ENCODE results near the gene RPS21.

The RPS21 gene

GRCh38 chr20:62392077-62392418 lies 5.1 kb downstream of the RPS21 start:
- ATAC-seq: no peak
- TF ChIP-seq SNAI2 (CRISPR knock-in tag; IDR thresholded peaks at IDR 0.05) (no peak), RARB (CRISPR knock-in tag; IDR thresholded peaks at IDR 0.05) (no peak), OSR1 (CRISPR knock-in tag; IDR thresholded peaks at IDR 0.05) (no peak), CSRNP3 (CRISPR knock-in tag; IDR thresholded peaks at IDR 0.05) (no peak), ZFP30 (CRISPR knock-in tag; IDR thresholded peaks at IDR 0.05) (no peak), TSHZ2 (CRISPR knock-in tag; IDR thresholded peaks at IDR 0.05) (no peak)

GRCh38 chr20:62392621-62393334 lies 5.9 kb downstream of the RPS21 start:
- TF ChIP-seq ZNF8 (CRISPR knock-in tag; IDR thresholded peaks at IDR 0.05): no peak
- no peak for TF ChIP-seq RARB (CRISPR knock-in tag; IDR thresholded peaks at IDR 0.05)
- TF ChIP-seq TSHZ2 (CRISPR knock-in tag; IDR thresholded peaks at IDR 0.05): no peak
- no peak for TF ChIP-seq SNAI2 (CRISPR knock-in tag; IDR thresholded peaks at IDR 0.05)
- no peak for TF ChIP-seq CSRNP3 (CRISPR knock-in tag; IDR thresholded peaks at IDR 0.05)
- TF ChIP-seq PATZ1 (CRISPR knock-in tag; IDR thresholded peaks at IDR 0.05; ENCODE audit: borderline replicate concordance): no peak
- no peak for TF ChIP-seq BACH2 (CRISPR knock-in tag; IDR thresholded peaks at IDR 0.05; ENCODE audit: borderline replicate concordance)
- no peak for TF ChIP-seq ISL1 (CRISPR knock-in tag; IDR thresholded peaks at IDR 0.05)
- TF ChIP-seq ARNTL (CRISPR knock-in tag; IDR thresholded peaks at IDR 0.05; ENCODE audit: borderline replicate concordance, low read depth): no peak
- TF ChIP-seq ESRRG (CRISPR knock-in tag; IDR thresholded peaks at IDR 0.05): no peak
- no peak for TF ChIP-seq GLIS3 (CRISPR knock-in tag; IDR thresholded peaks at IDR 0.05)
- no peak for TF ChIP-seq PPARA (CRISPR knock-in tag; IDR thresholded peaks at IDR 0.05; ENCODE audit: borderline replicate concordance)
- no peak for TF ChIP-seq ZFP30 (CRISPR knock-in tag; IDR thresholded peaks at IDR 0.05)
- TF ChIP-seq CREB5 (CRISPR knock-in tag; IDR thresholded peaks at IDR 0.05; ENCODE audit: low read depth): no peak
- no peak for TF ChIP-seq CSDC2 (CRISPR knock-in tag; IDR thresholded peaks at IDR 0.05)
- no peak for TF ChIP-seq ZFP3 (CRISPR knock-in tag; IDR thresholded peaks at IDR 0.05)

DNA sequence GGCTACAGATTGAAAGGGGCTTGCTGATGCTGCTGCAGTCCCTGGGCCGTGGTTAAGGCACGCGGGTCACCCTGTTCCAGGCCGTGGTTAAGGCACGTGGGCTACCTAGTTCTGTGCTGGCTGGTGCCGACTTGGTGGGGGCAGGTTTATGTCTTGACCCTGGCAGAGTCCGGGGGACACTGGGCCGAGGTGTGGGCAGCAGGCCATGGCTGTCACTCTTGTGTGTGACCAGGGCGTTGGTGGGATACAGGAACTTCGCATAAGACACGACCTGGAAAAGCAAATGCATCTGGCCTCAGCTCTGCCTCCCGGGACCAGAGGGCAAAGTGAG lies 6.4 kb downstream of the RPS21 start:
- ATAC-seq: no peak
- TF ChIP-seq ZFP3 (CRISPR knock-in tag; IDR thresholded peaks at IDR 0.05) (no peak), TOX (CRISPR knock-in tag; IDR thresholded peaks at IDR 0.05; ENCODE audit: borderline replicate concordance) (no peak), ZNF70 (CRISPR knock-in tag; IDR thresholded peaks at IDR 0.05) (no peak), ZFP30 (CRISPR knock-in tag; IDR thresholded peaks at IDR 0.05) (no peak), ARNTL (CRISPR knock-in tag; IDR thresholded peaks at IDR 0.05; ENCODE audit: borderline replicate concordance, low read depth) (no peak), ZNF8 (CRISPR knock-in tag; IDR thresholded peaks at IDR 0.05) (no peak), CREB5 (CRISPR knock-in tag; IDR thresholded peaks at IDR 0.05; ENCODE audit: low read depth) (no peak), PPARA (CRISPR knock-in tag; IDR thresholded peaks at IDR 0.05; ENCODE audit: borderline replicate concordance) (no peak), ISL1 (CRISPR knock-in tag; IDR thresholded peaks at IDR 0.05) (no peak), TSHZ2 (CRISPR knock-in tag; IDR thresholded peaks at IDR 0.05) (no peak)

More at GRCh38 chr20:62392621-62393334, 5.9 kb downstream of the RPS21 start:
- ATAC-seq: no peak

All from SK-N-SH treated with all-trans-retinoic acid at 6 μM for 48 hours (cell line).